Adrenal gland (tissue), 5 donors: ENCODE measurements around the gene RAP1GAP2.

ENCODE experiments used
- POLR2A ChIP-seq, 2 donors: fragments of 450-650 bp; IDR thresholded peaks; one replicate each; pipeline ENCODE4 v1.6.1; 2017; ENCODE audit warnings: antibody characterized with exemption in 2 of 2, mild to moderate bottlenecking in 2 of 2, moderate library complexity in 1 of 2
- TF ChIP-seq, protein P1 (sequence below), 6 experiments: fragments of 450-650 bp in 4 of 6; fragments of 200-600 bp in 2 of 6; sonication (generic) in 1 of 6; IDR thresholded peaks; 1 replicate in 5 of 6; 2 replicates in 1 of 6; pipeline versions ENCODE4 v1.5.1 to v1.8.0; 2016 to 2021; ENCODE audit warnings: antibody characterized with exemption in 6 of 6, mild to moderate bottlenecking in 2 of 6, moderate library complexity in 1 of 6
- donor health status: DM: no; HTN: no; CAD: no.

DNA sequence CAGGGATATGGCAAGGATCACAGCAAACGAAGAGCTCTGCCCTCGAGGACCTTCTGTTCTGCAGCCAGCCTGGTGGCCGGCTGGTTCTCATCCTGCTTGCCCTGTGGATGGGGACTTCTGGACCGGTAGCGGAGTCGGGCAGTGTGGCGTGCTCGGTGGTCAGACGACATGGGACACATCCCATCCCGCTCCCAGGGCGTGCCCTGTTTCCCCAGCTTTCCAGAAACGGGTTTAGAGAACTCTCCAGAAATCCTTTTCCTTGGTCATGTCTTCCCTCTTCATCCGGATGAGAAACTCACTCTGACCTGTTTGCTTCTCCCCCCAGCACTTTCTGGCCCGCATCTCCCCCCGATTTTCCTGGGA lies 151.3 kb downstream of the RAP1GAP2 start:
- TF ChIP-seq, protein P1, sequence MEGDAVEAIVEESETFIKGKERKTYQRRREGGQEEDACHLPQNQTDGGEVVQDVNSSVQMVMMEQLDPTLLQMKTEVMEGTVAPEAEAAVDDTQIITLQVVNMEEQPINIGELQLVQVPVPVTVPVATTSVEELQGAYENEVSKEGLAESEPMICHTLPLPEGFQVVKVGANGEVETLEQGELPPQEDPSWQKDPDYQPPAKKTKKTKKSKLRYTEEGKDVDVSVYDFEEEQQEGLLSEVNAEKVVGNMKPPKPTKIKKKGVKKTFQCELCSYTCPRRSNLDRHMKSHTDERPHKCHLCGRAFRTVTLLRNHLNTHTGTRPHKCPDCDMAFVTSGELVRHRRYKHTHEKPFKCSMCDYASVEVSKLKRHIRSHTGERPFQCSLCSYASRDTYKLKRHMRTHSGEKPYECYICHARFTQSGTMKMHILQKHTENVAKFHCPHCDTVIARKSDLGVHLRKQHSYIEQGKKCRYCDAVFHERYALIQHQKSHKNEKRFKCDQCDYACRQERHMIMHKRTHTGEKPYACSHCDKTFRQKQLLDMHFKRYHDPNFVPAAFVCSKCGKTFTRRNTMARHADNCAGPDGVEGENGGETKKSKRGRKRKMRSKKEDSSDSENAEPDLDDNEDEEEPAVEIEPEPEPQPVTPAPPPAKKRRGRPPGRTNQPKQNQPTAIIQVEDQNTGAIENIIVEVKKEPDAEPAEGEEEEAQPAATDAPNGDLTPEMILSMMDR (IDR thresholded peaks at IDR 0.05): no peak
- TF ChIP-seq POLR2A (IDR thresholded peaks at IDR 0.05): no peak
